Measurements from ENCODE around the gene PRSS50. TPM values are rescaled to one million over a fixed set of nuclear protein-coding genes. Genes with fewer than 3 reads are reported as not detected.

The PRSS50 gene
- total RNA-seq, 2 donors from 2014 or later, result not detected

DNA sequence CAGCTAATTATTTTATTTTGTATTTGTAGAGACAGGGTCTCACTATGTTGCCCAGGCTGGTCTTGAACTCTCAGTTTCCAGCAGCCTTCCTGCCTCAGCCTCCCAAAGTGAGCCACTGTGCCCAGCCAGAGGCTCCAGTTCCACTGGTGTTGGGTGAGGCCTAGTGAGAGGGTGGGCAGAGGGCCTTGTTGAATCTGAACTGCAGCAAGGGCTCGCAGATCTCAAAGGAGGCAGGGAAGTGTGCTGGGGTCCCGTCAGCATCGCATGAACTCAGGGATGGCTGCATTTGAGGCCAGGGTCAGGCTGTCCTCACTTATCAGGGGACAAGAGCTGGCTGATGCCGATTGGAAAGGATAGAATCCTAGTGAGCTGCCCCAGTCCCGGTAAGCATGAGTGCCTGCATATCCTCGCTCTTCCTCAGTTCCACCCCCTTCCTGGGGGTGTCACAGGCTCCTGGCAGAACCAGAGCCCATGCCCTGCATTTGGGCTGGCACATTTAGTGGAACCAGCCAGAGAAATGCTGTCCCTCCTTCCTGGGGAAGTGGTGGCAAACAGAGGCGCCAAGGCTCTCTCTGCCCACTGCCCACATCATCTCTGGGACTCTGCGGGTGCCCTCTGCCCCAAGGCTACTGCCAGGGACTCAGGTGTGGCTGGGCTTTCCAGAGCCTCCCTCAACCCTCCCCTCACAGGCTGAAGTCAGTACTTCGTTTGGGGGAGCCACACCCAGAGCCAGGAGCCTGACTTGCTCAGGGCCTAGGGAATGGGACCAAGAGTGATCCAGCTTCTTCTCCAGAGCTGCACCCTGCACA, 48.3 kb downstream of the PRSS50 start:
- no peak overlapping the region for H3K27ac ChIP-seq
- no peaks in the 10 kb centered on the region for H3K36me3 ChIP-seq
- intact Hi-C loops (cut with DNase I), result no loop called here
- no peak overlapping the region for H3K4me3 ChIP-seq
- TF ChIP-seq, protein P1, sequence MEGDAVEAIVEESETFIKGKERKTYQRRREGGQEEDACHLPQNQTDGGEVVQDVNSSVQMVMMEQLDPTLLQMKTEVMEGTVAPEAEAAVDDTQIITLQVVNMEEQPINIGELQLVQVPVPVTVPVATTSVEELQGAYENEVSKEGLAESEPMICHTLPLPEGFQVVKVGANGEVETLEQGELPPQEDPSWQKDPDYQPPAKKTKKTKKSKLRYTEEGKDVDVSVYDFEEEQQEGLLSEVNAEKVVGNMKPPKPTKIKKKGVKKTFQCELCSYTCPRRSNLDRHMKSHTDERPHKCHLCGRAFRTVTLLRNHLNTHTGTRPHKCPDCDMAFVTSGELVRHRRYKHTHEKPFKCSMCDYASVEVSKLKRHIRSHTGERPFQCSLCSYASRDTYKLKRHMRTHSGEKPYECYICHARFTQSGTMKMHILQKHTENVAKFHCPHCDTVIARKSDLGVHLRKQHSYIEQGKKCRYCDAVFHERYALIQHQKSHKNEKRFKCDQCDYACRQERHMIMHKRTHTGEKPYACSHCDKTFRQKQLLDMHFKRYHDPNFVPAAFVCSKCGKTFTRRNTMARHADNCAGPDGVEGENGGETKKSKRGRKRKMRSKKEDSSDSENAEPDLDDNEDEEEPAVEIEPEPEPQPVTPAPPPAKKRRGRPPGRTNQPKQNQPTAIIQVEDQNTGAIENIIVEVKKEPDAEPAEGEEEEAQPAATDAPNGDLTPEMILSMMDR (IDR thresholded peaks at IDR 0.05), result no peak
- no peaks in the 10 kb centered on the region for H3K9me3 ChIP-seq
- H3K4me1 ChIP-seq, result no peaks in the 10 kb centered on the region
- no peak overlapping the region for H3K9ac ChIP-seq (ENCODE audit: low read depth in 2 of 2, low read length in 2 of 2)
- H3K27me3 ChIP-seq, result no peaks in the 10 kb centered on the region
- DNase-seq, result no peak

DNA sequence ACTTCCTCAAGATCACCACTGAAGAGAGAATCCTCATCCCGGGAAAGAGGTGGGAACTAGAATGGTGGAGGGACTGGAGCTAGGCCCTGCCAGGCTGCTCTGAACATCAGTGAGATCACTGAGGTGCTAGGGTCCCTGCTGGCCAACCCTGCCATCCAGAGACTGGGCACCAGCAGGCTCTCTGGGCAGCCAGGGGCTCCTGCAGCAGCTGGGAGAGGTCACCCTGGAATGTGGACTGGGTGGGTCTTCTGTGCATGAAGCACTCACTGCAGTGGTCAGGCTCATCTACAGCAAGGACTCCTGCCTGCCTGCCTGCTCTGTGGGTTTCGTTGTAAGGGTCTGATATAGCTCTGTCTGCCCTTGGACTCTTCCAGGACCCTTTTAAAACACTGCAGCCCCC, 49.1 kb downstream of the PRSS50 start:
- no peak for DNase-seq
- Histone ChIP-seq H3K36me3 (no peaks in the 10 kb centered on the region), H3K27ac (no peak overlapping the region), H3K27me3 (no peaks in the 10 kb centered on the region), H3K4me1 (no peaks in the 10 kb centered on the region), H3K9me3 (no peaks in the 10 kb centered on the region), H3K4me3 (no peak overlapping the region), H3K9ac (ENCODE audit: low read depth in 2 of 2, low read length in 2 of 2) (no peak overlapping the region)
- intact Hi-C loops (cut with DNase I), result no loop called here
- TF ChIP-seq, protein P1 (IDR thresholded peaks at IDR 0.05), result no peak

DNA sequence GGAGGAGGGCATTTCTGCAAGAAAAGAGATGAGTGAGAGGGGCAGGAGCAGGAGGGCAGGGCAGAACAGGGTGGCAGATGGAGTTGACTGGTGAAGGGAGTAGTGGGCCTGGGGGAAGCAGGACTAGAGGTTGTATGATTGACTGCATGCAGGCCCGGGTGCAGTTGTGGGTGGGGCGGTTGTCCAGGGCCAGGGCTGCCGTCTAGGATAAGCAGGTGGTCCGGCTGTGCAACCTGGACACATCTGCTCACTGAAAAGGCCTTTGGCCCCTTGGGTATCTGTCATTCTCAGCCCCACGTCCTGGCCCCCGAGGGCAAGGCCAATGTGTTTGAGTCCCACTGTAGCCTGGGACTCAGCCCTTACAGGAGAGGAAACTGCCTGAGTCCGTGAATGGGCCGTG, 49.6 kb downstream of the PRSS50 start:
- no peaks in the 10 kb centered on the region for H3K4me1 ChIP-seq
- H3K9me3 ChIP-seq, result no peaks in the 10 kb centered on the region
- H3K27ac ChIP-seq, result no peak overlapping the region
- no peak overlapping the region for H3K4me3 ChIP-seq
- H3K9ac ChIP-seq (ENCODE audit: low read depth in 2 of 2, low read length in 2 of 2), result no peak overlapping the region
- TF ChIP-seq, protein P1 (IDR thresholded peaks at IDR 0.05), result no peak
- intact Hi-C loops (cut with DNase I), result no loop called here
- H3K27me3 ChIP-seq, result no peaks in the 10 kb centered on the region
- H3K36me3 ChIP-seq, result no peaks in the 10 kb centered on the region
- DNase-seq, result no peak

- DNase-seq, result no peak
Measured at GRCh38 chr3:46667657-46668056, 50.0 kb downstream of the PRSS50 start.

GRCh38 chr3:46667061-46667621, 50.5 kb downstream of the PRSS50 start:
- Histone ChIP-seq H3K9ac (ENCODE audit: low read depth in 2 of 2, low read length in 2 of 2) (no peak overlapping the region), H3K4me3 (no peak overlapping the region), H3K27me3 (no peaks in the 10 kb centered on the region), H3K36me3 (no peaks in the 10 kb centered on the region), H3K4me1 (no peaks in the 10 kb centered on the region), H3K9me3 (no peaks in the 10 kb centered on the region), H3K27ac (no peak overlapping the region)
- TF ChIP-seq, protein P1 (IDR thresholded peaks at IDR 0.05), result no peak
- no peak for DNase-seq
- intact Hi-C loops (cut with DNase I), result no loop called here

More at GRCh38 chr3:46667657-46668056, 50.0 kb downstream of the PRSS50 start:
- TF ChIP-seq, protein P1 (IDR thresholded peaks at IDR 0.05), result no peak
- no peak overlapping the region for H3K9ac ChIP-seq (ENCODE audit: low read depth in 2 of 2, low read length in 2 of 2)
- H3K27ac ChIP-seq, result no peak overlapping the region
- H3K36me3 ChIP-seq, result no peaks in the 10 kb centered on the region
- H3K4me1 ChIP-seq, result no peaks in the 10 kb centered on the region
- intact Hi-C loops (cut with DNase I), result no loop called here
- no peaks in the 10 kb centered on the region for H3K27me3 ChIP-seq
- H3K9me3 ChIP-seq, result no peaks in the 10 kb centered on the region
- H3K4me3 ChIP-seq, result no peak overlapping the region

Data from colonic mucosa (tissue), 4 donors.